Endometrial microvascular endothelial cells (primary cell): ENCODE measurements around the gene DIP2C. TPM values are rescaled to one million over a fixed set of nuclear protein-coding genes. Genes with fewer than 3 reads are reported as not detected.

Experiments used
- in situ Hi-C: cut with HindIII; loops from 2 replicates; pipeline ENCODE4 v1.10.0; 2017; ENCODE audit warnings: low sequenced_read_pairs, low pct_unique_long_range_greater_than_20kb; ENCODE audit errors: inconsistent ontology term
- total RNA-seq: library from RNA; depleted of rRNA; stranded (reverse); fragments of >200 nt; gene quantifications from one replicate; pipeline ENCODE4 v1.2.3, GENCODE V29; 2015; ENCODE audit errors: inconsistent ontology term

DIP2C gene
- total RNA-seq = 3.2 TPM

GRCh38 chr10:689452-690371, at the start of gene DIP2C:
Gene DIP2C, minus strand, starts transcription at chr10:689668. Its CDS starts 90 bp downstream, at chr10:689578.
- in situ Hi-C loops = no loop called here

GRCh38 chr10:734481-734880, 45.0 kb upstream of the DIP2C start:
- in situ Hi-C loops = no loop called here

GRCh38 chr10:733086-733485, 43.6 kb upstream of the DIP2C start:
- in situ Hi-C loops = no loop called here

- in situ Hi-C loops = no loop called here
Measured at GRCh38 chr10:729213-729612, 39.7 kb upstream of the DIP2C start.

- in situ Hi-C loops = no loop called here
Measured at GRCh38 chr10:728603-729002, 39.1 kb upstream of the DIP2C start.

GRCh38 chr10:727162-727790, 37.8 kb upstream of the DIP2C start:
- in situ Hi-C loops = no loop called here

- in situ Hi-C loops = no loop called here
Measured at GRCh38 chr10:725786-726185, 36.3 kb upstream of the DIP2C start.

- in situ Hi-C loops = no loop called here
Measured at GRCh38 chr10:725302-725701, 35.8 kb upstream of the DIP2C start.

GRCh38 chr10:723973-724372, 34.5 kb upstream of the DIP2C start:
- in situ Hi-C loops = no loop called here

- in situ Hi-C loops = no loop called here
Measured at GRCh38 chr10:722281-723060, 33.0 kb upstream of the DIP2C start.

GRCh38 chr10:718143-718700, 28.8 kb upstream of the DIP2C start:
- in situ Hi-C loops = no loop called here

GRCh38 chr10:717458-717857, 28.0 kb upstream of the DIP2C start:
- in situ Hi-C loops = no loop called here

GRCh38 chr10:716821-717220, 27.4 kb upstream of the DIP2C start:
- in situ Hi-C loops = no loop called here

- in situ Hi-C loops = no loop called here
Measured at GRCh38 chr10:714214-714613, 24.7 kb upstream of the DIP2C start.

GRCh38 chr10:712575-712974, 23.1 kb upstream of the DIP2C start:
- in situ Hi-C loops = no loop called here

GRCh38 chr10:712089-712488, 22.6 kb upstream of the DIP2C start:
- in situ Hi-C loops = no loop called here

GRCh38 chr10:707861-708260, 18.4 kb upstream of the DIP2C start:
- in situ Hi-C loops = no loop called here

GRCh38 chr10:707456-707855, 18.0 kb upstream of the DIP2C start:
- in situ Hi-C loops = no loop called here

- in situ Hi-C loops = no loop called here
Measured at GRCh38 chr10:703118-703517, 13.7 kb upstream of the DIP2C start.
